Loucy (cell line): ENCODE measurements around the gene MIER2.

ENCODE experiments used
- EZH2phosphoT487 ChIP-seq: fragments of 200-600 bp; IDR thresholded peaks from 2 replicates; pipeline ENCODE4 v1.6.1; 2018; ENCODE audit warnings: antibody characterized with exemption, mild to moderate bottlenecking, moderate library complexity, borderline replicate concordance
- TF ChIP-seq, protein P1 (sequence below): fragments of 200-600 bp; sonication (generic); conservative IDR thresholded peaks from 2 replicates; pipeline ENCODE4 v1.5.1; 2014; ENCODE audit warnings: mild to moderate bottlenecking, antibody characterized with exemption, low read length

GRCh38 chr19:287381-287871 lies 57.2 kb downstream of the MIER2 start:
- TF ChIP-seq, protein P1, sequence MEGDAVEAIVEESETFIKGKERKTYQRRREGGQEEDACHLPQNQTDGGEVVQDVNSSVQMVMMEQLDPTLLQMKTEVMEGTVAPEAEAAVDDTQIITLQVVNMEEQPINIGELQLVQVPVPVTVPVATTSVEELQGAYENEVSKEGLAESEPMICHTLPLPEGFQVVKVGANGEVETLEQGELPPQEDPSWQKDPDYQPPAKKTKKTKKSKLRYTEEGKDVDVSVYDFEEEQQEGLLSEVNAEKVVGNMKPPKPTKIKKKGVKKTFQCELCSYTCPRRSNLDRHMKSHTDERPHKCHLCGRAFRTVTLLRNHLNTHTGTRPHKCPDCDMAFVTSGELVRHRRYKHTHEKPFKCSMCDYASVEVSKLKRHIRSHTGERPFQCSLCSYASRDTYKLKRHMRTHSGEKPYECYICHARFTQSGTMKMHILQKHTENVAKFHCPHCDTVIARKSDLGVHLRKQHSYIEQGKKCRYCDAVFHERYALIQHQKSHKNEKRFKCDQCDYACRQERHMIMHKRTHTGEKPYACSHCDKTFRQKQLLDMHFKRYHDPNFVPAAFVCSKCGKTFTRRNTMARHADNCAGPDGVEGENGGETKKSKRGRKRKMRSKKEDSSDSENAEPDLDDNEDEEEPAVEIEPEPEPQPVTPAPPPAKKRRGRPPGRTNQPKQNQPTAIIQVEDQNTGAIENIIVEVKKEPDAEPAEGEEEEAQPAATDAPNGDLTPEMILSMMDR = no peak
- TF ChIP-seq EZH2phosphoT487 = no peak
